Stimulated activated CD4-positive, alpha-beta T cell treated with anti-CD3 and anti-CD28 coated beads, TNF-alpha, amount 100 ng/mL, for 24 hours (primary cell): Measurements from ENCODE around the gene MCTP2.
A peak's percentile ranks its signal among the peaks of the same experiment; 100 is the strongest.

Source experiments
- DNase-seq, 3 experiments: peaks; one replicate each; pipeline ENCODE4 v3.0.0-alpha.2; 2020; ENCODE audit warnings: low read depth in 3 of 3

MCTP2 gene

DNA sequence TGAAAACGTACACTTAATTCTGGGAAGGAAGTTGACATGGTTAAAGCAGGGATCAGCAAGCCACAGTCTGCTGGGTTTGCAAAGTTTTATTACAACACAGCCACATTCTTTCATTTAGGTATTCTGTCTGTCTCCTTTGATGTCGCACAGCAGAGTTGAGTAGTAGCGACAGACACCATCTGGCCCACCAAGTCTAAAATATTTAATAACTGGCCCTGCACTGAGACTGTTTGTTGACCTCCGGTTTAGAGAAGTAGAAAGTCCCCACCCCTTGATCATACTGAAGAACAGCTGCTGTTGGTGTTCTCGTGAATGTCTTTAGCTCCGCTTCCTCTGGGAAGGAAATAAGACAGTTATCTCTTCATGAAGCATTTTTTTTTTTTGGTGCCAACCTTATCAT lies 66.2 kb downstream of the MCTP2 start:
- DNase-seq = no peak

GRCh38 chr15:94298364-94298763 lies 67.0 kb downstream of the MCTP2 start:
- no peak for DNase-seq

GRCh38 chr15:94300612-94301011 lies 69.3 kb downstream of the MCTP2 start:
- DNase-seq = no peak

GRCh38 chr15:94305133-94305532 lies 73.8 kb downstream of the MCTP2 start:
- DNase-seq = no peak

DNA sequence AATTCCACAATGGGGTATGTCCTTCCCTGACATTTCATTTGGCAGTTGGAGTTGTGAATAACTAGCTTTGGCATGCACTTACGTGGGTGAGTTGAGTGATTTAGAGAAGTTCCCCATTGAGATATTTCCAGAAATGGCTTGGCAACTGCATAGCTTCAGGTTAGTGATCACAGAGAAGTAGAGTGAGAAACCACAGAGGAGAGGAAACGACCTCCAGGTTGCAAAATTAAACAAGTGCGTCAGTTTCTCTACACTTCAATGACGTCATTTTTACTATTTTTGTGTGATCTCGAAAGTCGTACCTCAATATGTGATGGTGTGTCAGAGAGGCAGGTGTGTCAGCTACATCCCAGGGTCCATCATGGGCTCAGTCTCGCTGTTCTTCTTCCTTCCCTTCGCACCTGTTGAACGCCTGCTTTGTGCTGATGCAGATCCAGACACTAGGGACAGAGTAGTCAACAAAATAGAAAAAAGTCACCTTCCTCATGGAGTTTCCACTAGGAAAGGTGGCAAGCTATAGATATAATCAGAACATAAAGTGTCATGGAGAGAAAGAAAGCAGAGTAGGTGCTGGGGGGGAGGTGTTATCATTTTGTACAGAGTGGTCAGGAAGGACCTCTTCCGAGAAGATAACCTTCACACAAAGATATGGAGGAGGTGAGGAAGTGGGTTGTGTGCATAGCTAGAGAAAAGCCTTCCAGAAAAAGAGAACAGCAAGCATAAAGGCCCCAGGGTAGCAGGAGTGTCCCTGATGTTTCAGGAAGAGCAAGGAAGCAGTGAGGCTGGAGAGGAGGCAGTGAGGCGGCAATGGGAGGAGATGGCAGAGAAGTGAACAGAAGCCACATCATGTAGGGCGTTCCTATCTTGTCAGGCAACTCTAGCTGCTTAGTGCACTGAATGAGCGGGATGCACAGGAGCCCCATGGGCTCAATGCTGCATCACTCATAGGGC lies 75.6 kb downstream of the MCTP2 start:
- no peak for DNase-seq

DNA sequence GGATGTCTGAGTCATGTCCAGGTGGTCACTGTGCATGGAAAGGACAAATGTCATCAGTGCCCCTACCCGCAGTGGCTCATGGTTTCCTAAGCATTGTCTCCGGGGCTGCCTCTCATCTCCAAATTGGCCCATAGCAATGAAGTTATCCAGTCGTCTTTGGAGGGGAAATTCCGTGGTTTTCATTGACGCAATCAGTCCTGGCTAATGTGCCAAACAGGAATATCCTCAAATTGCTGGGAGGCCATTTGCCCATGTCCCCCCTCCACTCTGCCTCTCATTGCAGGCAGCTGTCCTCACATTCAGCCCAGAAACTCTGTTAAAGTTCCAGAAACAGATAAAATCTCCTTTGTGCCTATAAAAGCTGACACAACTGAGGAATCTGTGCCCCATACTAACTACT lies 81.6 kb downstream of the MCTP2 start:
- no peak for DNase-seq

DNA sequence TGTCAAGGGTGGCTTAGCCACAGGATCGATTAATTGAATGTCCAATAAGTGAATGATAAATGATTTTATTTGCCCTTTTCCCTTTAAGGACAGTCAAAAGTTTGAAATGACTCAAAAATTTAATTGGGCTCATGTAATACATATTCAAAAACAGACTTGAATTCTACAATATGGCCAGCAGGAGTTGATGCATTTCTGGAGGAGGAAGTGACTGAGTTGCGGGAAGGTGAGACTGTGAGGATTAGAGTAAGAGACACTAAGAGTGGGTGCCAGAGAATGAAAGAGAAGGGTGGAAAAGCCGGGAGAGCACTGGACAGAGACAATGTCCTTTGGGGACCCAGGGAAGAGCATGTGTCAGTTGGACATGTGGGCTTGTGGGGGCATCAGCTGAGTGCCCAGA lies 83.3 kb downstream of the MCTP2 start:
- no peak for DNase-seq

DNA sequence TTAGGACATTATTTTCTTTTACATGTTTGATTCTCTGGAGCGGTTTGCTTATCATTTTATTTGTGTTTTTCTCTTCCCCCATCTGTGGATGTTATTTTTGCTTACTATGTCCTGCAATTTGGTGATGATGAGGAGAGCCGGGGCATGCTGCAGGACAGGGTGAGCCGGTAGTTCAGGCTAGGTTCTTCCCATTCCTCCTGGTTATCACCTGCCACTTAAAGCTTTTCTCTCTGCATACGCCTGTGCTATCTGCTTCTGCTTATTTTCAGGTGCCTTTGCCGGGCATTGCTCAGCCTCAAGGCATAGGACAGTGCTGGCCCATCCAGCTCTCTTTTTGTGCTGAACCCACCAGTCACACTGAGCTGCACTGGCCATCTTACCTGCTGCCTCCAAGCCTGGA lies 85.8 kb downstream of the MCTP2 start:
- DNase-seq = no peak

GRCh38 chr15:94322141-94322540 lies 90.8 kb downstream of the MCTP2 start:
- DNase-seq = no peak

GRCh38 chr15:94323076-94323475 lies 91.7 kb downstream of the MCTP2 start:
- DNase-seq = no peak

- DNase-seq = peak; percentile 24 to 35 (median 34)
These were observed 92.9 kb downstream of the MCTP2 start for GRCh38 chr15:94324117-94324826.

GRCh38 chr15:94324835-94325767 lies 93.7 kb downstream of the MCTP2 start:
- no peak for DNase-seq

GRCh38 chr15:94327356-94327936 lies 96.1 kb downstream of the MCTP2 start:
- no peak for DNase-seq

DNA sequence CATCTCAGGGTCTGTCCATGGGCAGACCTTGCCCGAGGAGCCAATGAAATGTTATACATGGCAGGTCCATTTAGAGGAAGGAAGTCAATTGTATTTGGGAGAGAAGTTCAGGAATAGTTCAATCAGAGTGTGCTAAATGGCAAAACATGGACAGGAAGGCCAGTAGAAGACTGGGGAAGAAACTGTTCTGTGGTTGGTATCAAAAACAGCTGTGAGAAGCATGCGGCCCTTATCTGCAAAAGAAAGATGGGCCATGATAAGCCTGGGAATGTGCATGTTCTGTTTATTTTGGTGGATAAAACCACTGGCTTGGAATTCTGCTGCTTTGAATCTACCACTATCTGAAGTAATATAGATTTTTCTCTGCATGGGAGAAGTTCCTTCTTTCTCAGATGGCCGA lies 100.4 kb downstream of the MCTP2 start:
- DNase-seq = no peak

- no peak for DNase-seq
These were observed 104.3 kb downstream of the MCTP2 start for GRCh38 chr15:94335616-94336015.

- DNase-seq = no peak
These were observed 105.6 kb downstream of the MCTP2 start for GRCh38 chr15:94336817-94337467.

DNA sequence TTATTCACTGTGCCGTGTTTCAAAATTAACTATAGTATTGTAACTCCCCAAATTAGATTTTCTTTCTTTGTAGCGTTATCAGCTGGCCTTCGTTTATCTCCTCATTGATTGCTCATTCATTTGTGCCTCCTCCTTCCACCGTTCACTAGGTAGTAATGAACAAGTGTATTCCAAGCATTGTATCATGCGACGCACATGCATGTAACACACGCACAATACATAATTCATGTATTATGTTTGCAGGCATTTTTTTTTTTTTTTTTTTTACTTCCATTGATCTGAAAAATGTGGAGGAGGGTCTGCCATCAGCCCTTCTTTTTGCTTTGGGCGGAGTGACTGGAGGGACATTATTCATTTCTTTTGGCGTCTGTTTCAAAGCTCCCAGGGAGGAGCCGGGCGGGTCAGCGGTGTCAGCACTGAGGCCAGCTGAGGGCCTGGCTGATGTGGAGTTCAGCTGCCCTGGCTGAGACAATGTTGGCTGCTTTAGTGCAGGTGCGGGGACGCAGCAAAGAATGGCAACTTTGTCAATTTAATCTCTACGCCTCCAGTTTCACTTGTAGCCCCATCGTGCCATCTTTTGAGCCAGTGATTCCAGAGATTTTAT lies 107.0 kb downstream of the MCTP2 start:
- no peak for DNase-seq

DNA sequence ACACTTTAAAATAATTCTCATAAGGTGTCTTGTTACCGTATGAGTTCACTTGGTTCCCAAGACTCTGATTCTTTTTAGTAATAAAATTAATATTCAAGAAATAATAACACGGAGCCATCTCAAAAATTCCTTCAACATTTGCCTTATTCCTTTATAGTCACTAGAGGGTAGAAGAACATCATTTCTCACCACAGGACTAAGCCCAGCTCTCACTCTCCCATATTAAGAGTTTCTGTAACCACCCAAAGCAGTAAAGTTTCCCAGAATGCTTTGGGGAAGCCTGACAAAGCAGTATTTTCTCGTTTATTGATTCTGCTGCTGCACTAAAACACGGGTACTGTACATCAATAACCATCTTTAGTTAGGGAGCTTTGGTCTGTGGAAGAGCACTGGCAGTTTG lies 114.9 kb downstream of the MCTP2 start:
- DNase-seq = no peak

DNA sequence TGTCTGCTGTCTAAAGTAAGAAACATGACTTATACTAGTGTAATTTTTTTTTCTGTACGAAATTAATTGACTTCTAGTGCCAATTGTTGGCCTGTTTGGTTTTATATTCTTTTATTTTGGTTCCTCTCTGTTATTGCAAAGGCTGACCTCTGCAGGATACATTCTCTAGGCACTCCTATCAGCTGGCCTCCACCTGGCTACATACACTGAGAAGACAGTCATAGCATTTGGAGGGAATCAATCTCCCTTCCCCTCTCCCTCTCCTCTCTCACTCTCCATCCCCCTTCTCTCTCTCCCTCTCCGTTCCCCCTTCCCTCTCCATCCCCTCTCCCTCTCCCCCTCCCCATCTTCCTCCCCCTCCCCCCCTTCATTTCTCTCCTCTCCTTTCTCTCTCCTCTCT lies 116.7 kb downstream of the MCTP2 start:
- no peak for DNase-seq

- no peak for DNase-seq
These were observed 119.7 kb downstream of the MCTP2 start for GRCh38 chr15:94351031-94351535.
